ENCODE results near the gene MIAT. TPM values are rescaled to one million over a fixed set of nuclear protein-coding genes. Genes with fewer than 3 reads are reported as not detected.
A peak's percentile ranks its signal among the peaks of the same experiment; 100 is the strongest.

The MIAT gene
- polyA plus RNA-seq, 2 of the 4 experiments (the other 2 are of a cell fraction): 1.5 to 2.2 TPM

- DNase-seq (ENCODE audit: low read depth in 1 of 2, low spot score in 1 of 2) (no peak), ATAC-seq (no peak), FAIRE-seq (no peak)
- ChIA-PET CTCF (interaction anchor here (0.6 to 2.4 kb wide), 3 partner anchors 13 to 1135 kb away, joined by 3 to 9 read pairs (median 4); no protein-coding TSS in a partner anchor), POLR2A (no interaction called here)
- H3K4me3 ChIP-seq: no peak overlapping the region
- H3K4me1 ChIP-seq: 0 out of 3 replicates have a peak, but pooled peaks cover 6% of the 10 kb centered on the region
- no peak overlapping the region for H3K27ac ChIP-seq
- no peaks in the 10 kb centered on the region for H3K9me3 ChIP-seq
- no peak for TF ChIP-seq RCOR1 (IDR thresholded peaks at IDR 0.05; ENCODE audit: low read depth, low read length)
- no peak for TF ChIP-seq PBX3 (IDR thresholded peaks at IDR 0.05)
- TF ChIP-seq ZSCAN20 (CRISPR knock-in tag; IDR thresholded peaks at IDR 0.05): no peak
- TF ChIP-seq KDM5A (IDR thresholded peaks at IDR 0.05): no peak
- TF ChIP-seq EHMT2 (IDR thresholded peaks at IDR 0.05; ENCODE audit: low read depth): no peak
- TF ChIP-seq USF2 (IDR thresholded peaks at IDR 0.05): no peak
- no peak for TF ChIP-seq FOXS1 (CRISPR knock-in tag; IDR thresholded peaks at IDR 0.05)
- no peak for TF ChIP-seq CHD4 (IDR thresholded peaks at IDR 0.05; ENCODE audit: borderline replicate concordance)
- TF ChIP-seq HEYL (CRISPR knock-in tag; IDR thresholded peaks at IDR 0.05): no peak
- TF ChIP-seq TP53 (CRISPR knock-in tag; IDR thresholded peaks at IDR 0.05): no peak
- TF ChIP-seq PHF8 (IDR thresholded peaks at IDR 0.05; ENCODE audit: borderline replicate concordance, low read depth): no peak
- H3K4me2 ChIP-seq: no peak overlapping the region
- WGBS (ENCODE audit: missing lambda C conversion rate): 91% methylated on average over 3 of the region's 3 CpGs
These were observed 34.8 kb downstream of the MIAT start for GRCh38 chr22:26692215-26692614.

- no peak overlapping the region for H3K4me2 ChIP-seq
- POLR2A ChIA-PET: no interaction called here
- H3K27ac ChIP-seq: no peak overlapping the region
- peaks cover 13% of the 10 kb centered on the region for H3K9me3 ChIP-seq
- ATAC-seq: no peak
- no peak for DNase-seq (ENCODE audit: low read depth in 1 of 2, low spot score in 1 of 2)
- no peak for TF ChIP-seq RARB (CRISPR knock-in tag; IDR thresholded peaks at IDR 0.05)
- TF ChIP-seq FOSB (CRISPR knock-in tag; IDR thresholded peaks at IDR 0.05): no peak
- no peak for TF ChIP-seq ESRRA (IDR thresholded peaks at IDR 0.05; ENCODE audit: borderline replicate concordance, low read length)
- TF ChIP-seq TP53 (CRISPR knock-in tag; IDR thresholded peaks at IDR 0.05): no peak
- no peak for TF ChIP-seq CEBPB (IDR thresholded peaks at IDR 0.05)
- no peak for TF ChIP-seq NPAS2 (CRISPR knock-in tag; IDR thresholded peaks at IDR 0.05; ENCODE audit: borderline replicate concordance)
- no peak for TF ChIP-seq GATA3 (IDR thresholded peaks at IDR 0.05; ENCODE audit: borderline replicate concordance)
- no peak for TF ChIP-seq NFE2L2 (conservative IDR thresholded peaks at IDR 0.05; ENCODE audit: low read length)
- TF ChIP-seq SREBF2 (IDR thresholded peaks at IDR 0.05): no peak
- TF ChIP-seq HOXB13 (CRISPR knock-in tag; IDR thresholded peaks at IDR 0.05; ENCODE audit: low read depth): no peak
- TF ChIP-seq EHF (CRISPR knock-in tag; IDR thresholded peaks at IDR 0.05): no peak
- 0 out of 3 replicates have a peak, but pooled peaks cover 6% of the 10 kb centered on the region for H3K4me1 ChIP-seq
- FAIRE-seq: no peak
- H3K4me3 ChIP-seq: no peak overlapping the region
- CTCF ChIA-PET: interaction anchor here (1.0 to 1.8 kb wide), 2 partner anchors 67 to 1108 kb away, joined by 3 to 7 read pairs; no protein-coding TSS in a partner anchor
- WGBS (ENCODE audit: missing lambda C conversion rate): 86% methylated on average over 2 of the region's 2 CpGs
These were observed 39.8 kb downstream of the MIAT start for GRCh38 chr22:26697151-26697550.

GRCh38 chr22:26700462-26700861, 43.1 kb downstream of the MIAT start:
- CTCF ChIA-PET: no interaction called here

More at GRCh38 chr22:26700462-26700861, 43.1 kb downstream of the MIAT start:
- FAIRE-seq (no peak), DNase-seq (ENCODE audit: low read depth in 1 of 2, low spot score in 1 of 2) (no peak), ATAC-seq (no peak)
- peaks cover 21% of the 10 kb centered on the region for H3K9me3 ChIP-seq
- POLR2A ChIA-PET: no interaction called here
- H3K4me1 ChIP-seq: peaks cover 8% of the 10 kb centered on the region; the same call in 2 of the 3 replicates
- TF ChIP-seq CBX2 (IDR thresholded peaks at IDR 0.05; ENCODE audit: borderline replicate concordance, low read depth) (no peak), KDM1A (IDR thresholded peaks at IDR 0.05; ENCODE audit: low read depth) (peak; percentile 65; the same call in 1 of the 2 replicates)
- no peak overlapping the region for H3K4me3 ChIP-seq
- no peak overlapping the region for H3K27ac ChIP-seq
- no peak overlapping the region for H3K4me2 ChIP-seq

Measured in A549 (cell line).